Keratinocyte (primary cell): ENCODE data around the gene POLR1A.

Experiments
- EZH2 ChIP-seq: IDR thresholded peaks from one replicate; pipeline ENCODE4 v1.6.1; 2012; ENCODE audit warnings: inconsistent platforms, mild to moderate bottlenecking, low read length, moderate library complexity
- TF ChIP-seq, protein P1 (sequence below), 3 experiments: IDR thresholded peaks in 1 of 3; conservative IDR thresholded peaks in 1 of 3; optimal IDR thresholded peaks in 1 of 3; 2 replicates in 2 of 3; 3 replicates in 1 of 3; pipeline versions ENCODE3 to v1.5.1; 2011; ENCODE audit warnings: low read length in 3 of 3, mild to moderate bottlenecking in 3 of 3, moderate library complexity in 2 of 3, control low read depth in 1 of 3, inconsistent platforms in 1 of 3; ENCODE audit not compliant: insufficient read depth in 2 of 3; ENCODE audit errors: extremely low read depth in 1 of 3

DNA sequence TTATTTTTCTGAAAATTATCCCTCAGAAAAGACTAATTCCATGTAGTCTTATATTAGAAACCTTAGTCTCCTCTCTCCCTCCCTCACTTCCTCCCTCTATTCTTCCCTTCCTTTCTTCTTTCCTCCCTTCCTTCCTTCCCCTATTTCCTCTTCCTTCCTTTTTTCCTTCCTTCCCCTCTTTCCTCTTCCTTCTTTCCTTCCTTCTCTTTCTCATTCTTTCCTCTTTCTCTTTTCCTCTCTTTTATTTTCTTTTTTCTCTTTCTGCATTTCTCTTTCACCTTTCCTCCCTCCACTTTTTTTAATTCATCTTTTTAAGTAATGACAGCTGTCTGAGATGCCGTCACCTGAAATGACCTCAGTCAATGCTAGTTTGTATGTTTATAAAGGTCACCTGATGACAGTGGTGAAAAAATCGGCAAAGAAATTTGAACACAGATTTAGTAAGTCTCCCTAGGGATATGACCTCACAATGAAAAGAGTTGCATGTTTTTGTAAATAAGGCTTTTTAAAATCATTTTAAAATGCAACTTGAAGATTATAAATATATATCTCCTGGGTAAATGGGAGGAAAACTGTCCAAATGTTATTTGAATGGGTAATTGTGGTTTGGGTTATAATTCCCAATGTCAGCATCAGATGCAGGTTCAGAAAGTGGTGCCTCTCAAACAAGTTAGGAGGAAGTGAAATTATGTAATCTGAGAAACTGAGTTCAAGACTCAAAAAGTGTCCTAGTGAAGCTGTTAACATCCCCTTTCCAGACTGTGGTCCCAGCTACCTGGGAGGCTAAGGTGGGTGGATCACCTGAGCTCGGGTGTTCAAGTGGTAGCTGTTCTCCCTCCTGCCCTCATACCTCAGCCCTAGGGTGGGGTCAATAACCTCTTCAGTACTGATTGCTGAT is 126.6 kb downstream of the POLR1A start:
- TF ChIP-seq, protein P1, sequence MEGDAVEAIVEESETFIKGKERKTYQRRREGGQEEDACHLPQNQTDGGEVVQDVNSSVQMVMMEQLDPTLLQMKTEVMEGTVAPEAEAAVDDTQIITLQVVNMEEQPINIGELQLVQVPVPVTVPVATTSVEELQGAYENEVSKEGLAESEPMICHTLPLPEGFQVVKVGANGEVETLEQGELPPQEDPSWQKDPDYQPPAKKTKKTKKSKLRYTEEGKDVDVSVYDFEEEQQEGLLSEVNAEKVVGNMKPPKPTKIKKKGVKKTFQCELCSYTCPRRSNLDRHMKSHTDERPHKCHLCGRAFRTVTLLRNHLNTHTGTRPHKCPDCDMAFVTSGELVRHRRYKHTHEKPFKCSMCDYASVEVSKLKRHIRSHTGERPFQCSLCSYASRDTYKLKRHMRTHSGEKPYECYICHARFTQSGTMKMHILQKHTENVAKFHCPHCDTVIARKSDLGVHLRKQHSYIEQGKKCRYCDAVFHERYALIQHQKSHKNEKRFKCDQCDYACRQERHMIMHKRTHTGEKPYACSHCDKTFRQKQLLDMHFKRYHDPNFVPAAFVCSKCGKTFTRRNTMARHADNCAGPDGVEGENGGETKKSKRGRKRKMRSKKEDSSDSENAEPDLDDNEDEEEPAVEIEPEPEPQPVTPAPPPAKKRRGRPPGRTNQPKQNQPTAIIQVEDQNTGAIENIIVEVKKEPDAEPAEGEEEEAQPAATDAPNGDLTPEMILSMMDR (optimal IDR thresholded peaks at IDR 0.05 in 1 of 3, IDR thresholded peaks at IDR 0.05 in 1 of 3, conservative IDR thresholded peaks at IDR 0.05 in 1 of 3; ENCODE audit: extremely low read depth in 1 of 3, insufficient read depth in 2 of 3, low read length in 3 of 3), result no peak
- no peak for TF ChIP-seq EZH2
